ENCODE measurements around the gene CACNB4.
"Not testable (repeated sequence)": the region's sequence is repeated elsewhere in the genome, so short reads cannot be mapped to it uniquely, and the experiment has no call there.

DNA sequence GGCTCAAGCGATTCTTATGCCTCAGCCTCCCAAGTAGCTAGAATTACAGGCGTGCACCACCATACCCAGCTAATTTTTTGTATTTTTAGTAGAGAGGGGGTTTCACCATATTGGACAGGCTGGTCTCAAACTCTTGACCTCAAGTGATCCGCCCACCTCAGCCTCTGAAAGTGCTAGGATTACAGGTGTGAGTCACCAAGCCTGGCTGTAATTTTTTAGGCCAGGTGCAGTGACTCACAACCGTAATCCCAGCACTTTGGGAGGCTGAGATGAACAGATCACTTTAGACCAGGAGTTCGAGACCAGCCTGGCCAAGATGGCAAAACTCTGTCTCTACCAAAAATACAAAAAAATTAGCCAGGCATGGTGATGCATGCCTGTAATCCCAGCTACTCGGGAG, 304.4 kb downstream of the CACNB4 start:
- TF ChIP-seq EZH2phosphoT487 (IDR thresholded peaks at IDR 0.05; ENCODE audit: borderline replicate concordance, low read length), result not testable (repeated sequence)
- TF ChIP-seq, protein P1, sequence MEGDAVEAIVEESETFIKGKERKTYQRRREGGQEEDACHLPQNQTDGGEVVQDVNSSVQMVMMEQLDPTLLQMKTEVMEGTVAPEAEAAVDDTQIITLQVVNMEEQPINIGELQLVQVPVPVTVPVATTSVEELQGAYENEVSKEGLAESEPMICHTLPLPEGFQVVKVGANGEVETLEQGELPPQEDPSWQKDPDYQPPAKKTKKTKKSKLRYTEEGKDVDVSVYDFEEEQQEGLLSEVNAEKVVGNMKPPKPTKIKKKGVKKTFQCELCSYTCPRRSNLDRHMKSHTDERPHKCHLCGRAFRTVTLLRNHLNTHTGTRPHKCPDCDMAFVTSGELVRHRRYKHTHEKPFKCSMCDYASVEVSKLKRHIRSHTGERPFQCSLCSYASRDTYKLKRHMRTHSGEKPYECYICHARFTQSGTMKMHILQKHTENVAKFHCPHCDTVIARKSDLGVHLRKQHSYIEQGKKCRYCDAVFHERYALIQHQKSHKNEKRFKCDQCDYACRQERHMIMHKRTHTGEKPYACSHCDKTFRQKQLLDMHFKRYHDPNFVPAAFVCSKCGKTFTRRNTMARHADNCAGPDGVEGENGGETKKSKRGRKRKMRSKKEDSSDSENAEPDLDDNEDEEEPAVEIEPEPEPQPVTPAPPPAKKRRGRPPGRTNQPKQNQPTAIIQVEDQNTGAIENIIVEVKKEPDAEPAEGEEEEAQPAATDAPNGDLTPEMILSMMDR (conservative IDR thresholded peaks at IDR 0.05; ENCODE audit: low read depth, low read length), result not testable (repeated sequence)

Measured in PC-3 (cell line).